Retinal pigment epithelial cell (primary cell): ENCODE measurements around the gene RGL3.
"Not testable (repeated sequence)": the region's sequence is repeated elsewhere in the genome, so short reads cannot be mapped to it uniquely, and the experiment has no call there.

Experiments used
- DNase-seq: peaks from one replicate; pipeline ENCODE4 v3.0.0-alpha.2; 2010; ENCODE audit warnings: low read depth
- H3K4me3 ChIP-seq: 2 replicates; pipeline ENCODE4 v1.5.1; 2011; ENCODE audit warnings: mild to moderate bottlenecking, low read length, control low read depth, moderate library complexity
- TF ChIP-seq, protein P1 (sequence below): conservative IDR thresholded peaks from 2 replicates; pipeline ENCODE4 v1.5.1; 2011; ENCODE audit warnings: low read depth, low read length, control low read depth, inconsistent platforms

The RGL3 gene

DNA sequence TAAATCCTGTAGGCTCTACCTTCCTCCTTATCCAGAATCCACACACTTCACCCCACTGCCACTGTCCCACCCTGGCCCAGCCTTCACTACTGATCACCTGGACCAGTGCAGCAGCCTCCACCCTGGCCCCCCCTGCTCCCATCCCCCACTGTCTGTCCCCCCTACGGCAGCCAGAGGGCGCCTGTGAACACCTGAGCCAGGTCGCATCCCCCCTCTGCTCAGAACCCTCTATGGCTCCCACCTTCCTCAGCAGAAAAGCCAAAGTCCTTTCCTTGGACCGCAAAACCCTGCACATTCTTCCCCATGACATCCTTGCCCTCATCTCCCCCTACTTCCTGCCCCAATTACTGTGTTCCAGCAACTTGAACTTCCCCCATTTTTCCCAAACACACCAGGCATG is 41.1 kb upstream of the RGL3 start:
- TF ChIP-seq, protein P1, sequence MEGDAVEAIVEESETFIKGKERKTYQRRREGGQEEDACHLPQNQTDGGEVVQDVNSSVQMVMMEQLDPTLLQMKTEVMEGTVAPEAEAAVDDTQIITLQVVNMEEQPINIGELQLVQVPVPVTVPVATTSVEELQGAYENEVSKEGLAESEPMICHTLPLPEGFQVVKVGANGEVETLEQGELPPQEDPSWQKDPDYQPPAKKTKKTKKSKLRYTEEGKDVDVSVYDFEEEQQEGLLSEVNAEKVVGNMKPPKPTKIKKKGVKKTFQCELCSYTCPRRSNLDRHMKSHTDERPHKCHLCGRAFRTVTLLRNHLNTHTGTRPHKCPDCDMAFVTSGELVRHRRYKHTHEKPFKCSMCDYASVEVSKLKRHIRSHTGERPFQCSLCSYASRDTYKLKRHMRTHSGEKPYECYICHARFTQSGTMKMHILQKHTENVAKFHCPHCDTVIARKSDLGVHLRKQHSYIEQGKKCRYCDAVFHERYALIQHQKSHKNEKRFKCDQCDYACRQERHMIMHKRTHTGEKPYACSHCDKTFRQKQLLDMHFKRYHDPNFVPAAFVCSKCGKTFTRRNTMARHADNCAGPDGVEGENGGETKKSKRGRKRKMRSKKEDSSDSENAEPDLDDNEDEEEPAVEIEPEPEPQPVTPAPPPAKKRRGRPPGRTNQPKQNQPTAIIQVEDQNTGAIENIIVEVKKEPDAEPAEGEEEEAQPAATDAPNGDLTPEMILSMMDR = peak; percentile 41
- no peak overlapping the region for H3K4me3 ChIP-seq
- DNase-seq = no peak

DNA sequence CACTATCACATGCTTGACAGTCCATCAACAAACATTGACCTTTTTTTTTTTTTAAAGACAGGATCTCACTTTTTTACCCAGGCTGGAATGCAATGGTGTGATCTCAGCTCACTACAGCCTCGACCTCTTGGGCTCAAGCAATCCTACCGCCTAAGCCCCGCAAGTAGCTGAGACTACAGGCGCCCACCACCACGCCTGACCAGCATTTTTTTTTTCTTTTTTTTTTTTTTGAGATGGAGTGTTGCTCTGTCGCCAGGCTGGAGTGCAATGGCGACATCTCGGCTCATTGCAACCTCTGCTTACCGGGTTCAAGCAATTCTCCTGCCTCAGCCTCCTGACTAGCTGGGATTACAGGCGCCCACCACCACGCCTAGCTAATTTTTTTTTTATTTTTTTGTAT is 39.8 kb upstream of the RGL3 start:
- H3K4me3 ChIP-seq, DNase-seq: not testable (repeated sequence)

DNA sequence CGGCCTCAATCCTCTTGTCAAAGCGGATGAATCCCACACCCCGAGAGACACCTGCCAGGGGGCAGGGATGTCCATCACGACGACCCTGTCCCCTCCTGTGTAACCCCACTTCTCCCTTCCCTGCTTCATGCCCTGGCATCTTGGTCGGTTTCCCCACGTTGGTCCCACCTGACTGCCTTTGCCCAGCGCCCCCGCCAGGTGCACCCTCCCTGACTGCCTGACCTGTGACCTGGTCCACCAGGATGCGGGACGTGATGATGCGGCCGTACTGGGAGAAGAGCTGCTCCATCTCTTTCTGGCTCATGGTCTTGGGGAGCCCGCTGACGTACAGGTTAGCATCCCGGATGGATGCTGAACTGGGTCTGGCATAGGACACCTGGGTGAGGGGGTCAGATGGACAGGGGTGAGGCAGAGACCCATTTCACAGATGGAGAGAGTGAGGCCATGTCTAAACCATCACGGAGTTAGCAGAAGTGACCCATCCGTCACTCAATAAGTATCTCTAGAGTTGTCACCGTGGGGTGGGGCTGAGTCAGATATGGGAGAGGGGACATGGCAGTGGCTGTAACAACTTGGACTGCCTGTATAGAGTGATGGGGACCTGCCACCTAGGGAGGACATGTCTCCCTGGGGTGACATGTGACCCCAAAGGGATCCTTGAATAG is 39.3 kb upstream of the RGL3 start:
- DNase-seq = no peak
- no peak overlapping the region for H3K4me3 ChIP-seq
- TF ChIP-seq, protein P1 = no peak

DNA sequence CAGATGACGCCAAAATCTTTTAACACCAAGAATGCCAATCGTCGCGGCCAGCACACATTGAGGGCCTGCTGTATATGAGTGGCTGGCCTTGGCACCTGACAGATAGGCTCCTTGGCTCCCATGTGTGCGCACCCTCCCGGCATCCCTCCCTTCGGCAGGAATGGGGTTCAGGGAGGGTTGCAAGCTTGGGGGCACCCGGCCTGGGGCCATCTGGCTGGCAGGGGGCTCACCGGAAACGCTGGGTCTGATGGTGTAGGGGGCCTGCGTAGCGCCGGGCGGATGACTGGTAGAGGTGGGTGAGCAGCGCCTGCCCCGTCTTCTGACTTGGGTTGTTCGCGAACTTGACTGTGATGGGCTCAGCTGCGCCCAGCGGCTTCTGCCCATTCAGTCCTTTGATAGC is 38.7 kb upstream of the RGL3 start:
- DNase-seq = no peak
- TF ChIP-seq, protein P1 = no peak
- no peak overlapping the region for H3K4me3 ChIP-seq

DNA sequence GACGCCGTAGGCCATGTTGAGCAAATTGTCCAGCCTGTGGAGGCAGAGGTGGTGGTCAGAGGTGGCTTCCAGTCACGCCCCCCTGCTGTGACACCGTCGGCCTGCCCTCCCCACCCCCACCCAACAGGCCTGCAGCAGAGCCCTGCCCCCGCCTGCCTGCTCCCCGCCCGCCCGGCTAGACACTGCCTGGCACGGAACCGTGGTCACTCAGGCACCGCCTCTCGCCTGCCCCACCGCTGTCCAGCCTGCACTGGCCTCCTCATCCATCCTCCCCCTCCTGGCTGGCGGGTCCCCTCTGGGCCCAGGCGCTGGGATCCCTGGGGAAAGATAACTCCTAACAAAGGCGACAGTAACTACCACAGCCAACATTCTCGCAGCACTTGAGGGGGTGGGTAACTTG is 38.0 kb upstream of the RGL3 start:
- TF ChIP-seq, protein P1 = no peak

DNA sequence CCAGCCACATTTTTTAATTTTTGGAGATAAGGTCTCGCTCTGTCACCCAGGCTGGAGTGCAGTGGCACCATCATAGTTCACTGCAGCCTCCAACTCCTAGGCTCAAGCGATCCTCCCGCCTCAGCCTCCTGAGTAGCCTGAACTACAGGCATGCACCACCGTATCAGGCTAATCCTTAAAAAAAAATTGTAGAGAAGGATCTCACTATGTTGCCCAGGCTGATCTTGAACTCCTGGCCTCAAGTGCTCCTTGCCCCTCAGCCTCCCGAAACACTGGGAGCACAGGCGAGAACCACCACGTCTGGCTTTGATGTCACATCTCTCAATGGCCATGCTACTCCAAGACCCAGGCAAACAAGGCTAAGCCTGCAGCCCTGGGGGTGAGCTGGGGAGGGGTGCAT is 37.5 kb upstream of the RGL3 start:
- DNase-seq = no peak
- no peak overlapping the region for H3K4me3 ChIP-seq
- TF ChIP-seq, protein P1 = no peak

More for the DNA sequence above, 38.0 kb upstream of the RGL3 start:
- peak; percentile 57 for DNase-seq
- no peak overlapping the region for H3K4me3 ChIP-seq

DNA sequence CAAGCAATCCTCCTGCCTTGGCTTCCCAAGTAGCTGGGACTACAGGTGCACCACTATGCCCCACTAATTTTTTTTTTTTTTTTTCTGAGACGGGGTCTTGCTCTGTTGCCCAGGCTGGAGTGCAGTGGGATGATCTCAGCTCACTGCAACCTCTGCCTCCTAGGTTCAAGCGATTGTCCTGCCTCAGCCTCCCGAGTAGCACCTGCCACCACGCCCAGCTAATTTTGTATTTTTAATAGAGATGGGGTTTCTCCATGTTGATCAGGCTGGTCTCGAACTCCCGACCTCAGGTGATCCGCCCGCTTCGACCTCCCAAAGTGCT is 36.1 kb upstream of the RGL3 start:
- not testable (repeated sequence) for H3K4me3 ChIP-seq, DNase-seq

DNA sequence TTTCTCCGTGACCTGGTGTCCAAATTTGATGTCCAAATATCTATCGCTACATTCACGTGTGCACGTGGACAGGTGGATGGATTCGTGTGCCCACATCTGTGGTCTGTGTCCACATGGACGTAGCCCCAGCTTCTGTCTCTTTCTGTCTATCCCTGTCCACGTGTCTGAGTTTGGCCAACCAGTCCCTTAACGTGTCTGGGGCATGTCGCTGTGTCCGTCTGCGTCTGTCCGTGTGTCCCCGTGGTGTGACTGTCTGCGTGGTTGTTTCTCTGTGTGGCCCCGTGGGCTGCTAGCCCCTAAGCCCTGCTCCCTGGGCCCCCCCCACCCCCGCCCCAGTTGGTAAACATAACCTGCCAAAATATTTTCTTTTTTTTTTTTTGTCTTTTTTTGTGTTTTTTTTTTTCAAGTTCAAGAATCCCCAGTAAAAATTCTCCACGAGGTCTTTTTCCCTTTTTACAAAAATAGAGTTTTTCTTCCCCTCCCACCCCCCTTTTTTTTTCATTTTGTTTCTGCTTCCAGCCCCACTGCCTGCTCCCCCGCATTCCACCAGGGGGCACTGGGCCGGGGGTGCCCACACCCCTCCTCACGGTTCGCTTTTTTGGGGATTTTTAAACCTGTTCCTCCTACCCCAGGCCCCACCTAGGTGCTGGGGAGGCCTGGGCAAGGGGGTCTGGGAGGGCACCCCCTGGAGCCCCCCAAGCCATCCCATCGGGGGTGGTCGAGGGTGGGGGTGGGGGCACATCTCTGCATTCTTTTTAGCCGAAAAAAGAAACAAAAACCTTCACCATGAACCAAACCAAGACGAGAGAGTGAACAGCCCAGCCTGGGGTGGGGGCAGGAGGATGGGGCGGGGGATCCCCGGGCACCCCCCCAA is 34.6 kb upstream of the RGL3 start:
- DNase-seq = no peak
- TF ChIP-seq, protein P1 = peak; percentile 59
- no peak overlapping the region for H3K4me3 ChIP-seq
